ENCODE data around the gene NOMO2.
"Not testable (repeated sequence)": the region's sequence is repeated elsewhere in the genome, so short reads cannot be mapped to it uniquely, and the experiment has no call there.

- not testable (repeated sequence) for TF ChIP-seq POLR2A, POLR2AphosphoS5, EP300 (IDR thresholded peaks at IDR 0.05)
- TF ChIP-seq, protein P1, sequence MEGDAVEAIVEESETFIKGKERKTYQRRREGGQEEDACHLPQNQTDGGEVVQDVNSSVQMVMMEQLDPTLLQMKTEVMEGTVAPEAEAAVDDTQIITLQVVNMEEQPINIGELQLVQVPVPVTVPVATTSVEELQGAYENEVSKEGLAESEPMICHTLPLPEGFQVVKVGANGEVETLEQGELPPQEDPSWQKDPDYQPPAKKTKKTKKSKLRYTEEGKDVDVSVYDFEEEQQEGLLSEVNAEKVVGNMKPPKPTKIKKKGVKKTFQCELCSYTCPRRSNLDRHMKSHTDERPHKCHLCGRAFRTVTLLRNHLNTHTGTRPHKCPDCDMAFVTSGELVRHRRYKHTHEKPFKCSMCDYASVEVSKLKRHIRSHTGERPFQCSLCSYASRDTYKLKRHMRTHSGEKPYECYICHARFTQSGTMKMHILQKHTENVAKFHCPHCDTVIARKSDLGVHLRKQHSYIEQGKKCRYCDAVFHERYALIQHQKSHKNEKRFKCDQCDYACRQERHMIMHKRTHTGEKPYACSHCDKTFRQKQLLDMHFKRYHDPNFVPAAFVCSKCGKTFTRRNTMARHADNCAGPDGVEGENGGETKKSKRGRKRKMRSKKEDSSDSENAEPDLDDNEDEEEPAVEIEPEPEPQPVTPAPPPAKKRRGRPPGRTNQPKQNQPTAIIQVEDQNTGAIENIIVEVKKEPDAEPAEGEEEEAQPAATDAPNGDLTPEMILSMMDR (IDR thresholded peaks at IDR 0.05) = not testable (repeated sequence)
Observed at GRCh38 chr16:18579261-18579660, 17.4 kb upstream of the NOMO2 start.

Measured in upper lobe of left lung (tissue), 4 donors.